Left colon (tissue), 2 donors: Measurements from ENCODE around the gene LRRC59. TPM values are rescaled to one million over a fixed set of nuclear protein-coding genes. Genes with fewer than 3 reads are reported as not detected.

Experiments used
- ATAC-seq: fragments of 200-7000 bp; cut with Tn5 transposase; one replicate; pipeline ENCODE4 v1.9.1; 2020; ENCODE audit warnings: mild to moderate bottlenecking, moderate library complexity
- DNase-seq, 2 donors: peaks; one replicate each; pipeline ENCODE4 v3.0.0-alpha.2; 2020
- intact Hi-C, 2 donors: fragments of 100-400 bp; cut with DNase I in 1 of 2; cut with micrococcal nuclease in 1 of 2; formaldehyde crosslinking; loops; one replicate each; pipeline versions ENCODE4 v1.11.2 to v1.14.0; 2022; cut with DNase I, micrococcal nuclease
- total RNA-seq, 2 donors: library from RNA; stranded (reverse); fragmentation: NEBNext Ultra II Directional; extraction: Animal tissue kit (Norgen Biotek cat#: 25700); gene quantifications; one replicate each; pipeline ENCODE4 v1.2.1, GENCODE V29; 2021
- donor health status: DM: no; HTN: no; CAD: no.
- donor health status: DM: yes; HTN: yes; CAD: no.

LRRC59 gene
- total RNA-seq, 2 donors from 2014 or later: 113 to 155 TPM

GRCh38 chr17:50370052-50370451 lies 27.3 kb downstream of the LRRC59 start:
- intact Hi-C loops: no loop called here
- ATAC-seq: no peak
- DNase-seq: no peak

DNA sequence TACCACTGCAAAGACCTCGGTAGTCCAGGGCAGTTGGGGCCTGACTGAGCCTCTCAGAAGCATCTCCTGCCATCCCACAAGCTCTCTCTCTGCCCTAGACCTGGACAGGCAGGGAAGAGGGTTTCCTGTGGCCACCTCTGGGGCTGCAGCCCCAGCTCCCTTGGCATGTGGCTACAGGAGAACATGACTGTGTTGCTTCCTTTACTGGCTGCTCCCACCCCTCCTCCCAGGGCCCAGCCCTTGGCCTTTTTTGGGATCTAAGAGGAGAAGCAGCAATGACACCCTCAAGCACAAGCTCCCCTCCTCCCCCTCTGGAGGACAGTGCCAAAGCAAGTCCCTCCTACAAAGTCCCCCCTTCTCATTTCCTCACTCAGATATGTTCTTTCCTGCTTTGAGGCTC lies 29.9 kb downstream of the LRRC59 start:
- intact Hi-C loops: no loop called here
- ATAC-seq: no peak
- DNase-seq: peak in 1 of 2 donors; percentile 10

DNA sequence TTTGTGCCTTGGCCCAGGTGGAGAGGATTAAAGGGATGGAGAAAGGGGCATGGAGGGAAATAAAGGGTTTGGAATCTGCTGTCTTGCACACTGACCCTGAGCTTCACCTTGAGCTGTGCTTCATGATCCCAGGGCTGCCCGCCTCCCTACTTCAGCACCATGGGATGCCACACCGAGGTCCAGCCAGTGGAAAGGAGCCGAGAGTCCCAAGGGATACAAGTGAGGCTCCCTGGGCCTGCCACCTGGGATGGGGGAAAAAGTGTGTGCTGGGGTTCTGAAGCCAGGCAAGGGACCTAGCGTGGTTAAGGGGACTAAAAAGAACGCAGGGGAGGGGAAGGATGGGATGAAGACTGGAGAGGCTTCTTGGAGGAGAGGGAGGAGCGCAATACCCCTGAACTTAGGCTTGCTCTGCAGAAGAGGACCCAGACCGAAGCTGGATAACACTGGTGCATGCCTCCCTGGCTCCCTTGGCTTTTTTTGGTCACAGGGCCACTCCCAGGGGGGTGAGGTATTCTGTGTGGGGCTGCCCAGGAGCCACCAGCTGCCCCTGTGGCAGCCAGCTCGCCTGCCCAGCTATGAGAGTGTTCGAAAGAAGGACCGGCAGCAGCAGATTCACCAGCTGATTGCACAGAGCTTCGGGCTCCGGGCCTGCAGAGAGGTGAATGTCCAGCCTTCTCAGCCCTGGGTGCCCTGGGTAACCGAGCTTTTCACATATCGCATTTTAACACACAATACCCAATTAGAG lies 31.5 kb downstream of the LRRC59 start:
- intact Hi-C loops: no loop called here
- DNase-seq: peak in 1 of 2 donors; percentile 18
- no peak for ATAC-seq

GRCh38 chr17:50365165-50365564 lies 32.2 kb downstream of the LRRC59 start:
- ATAC-seq (no peak), DNase-seq (no peak)
- intact Hi-C loops: no loop called here

- no peak for ATAC-seq
- DNase-seq: no peak
Measured at GRCh38 chr17:50364715-50365114, 32.6 kb downstream of the LRRC59 start.

DNA sequence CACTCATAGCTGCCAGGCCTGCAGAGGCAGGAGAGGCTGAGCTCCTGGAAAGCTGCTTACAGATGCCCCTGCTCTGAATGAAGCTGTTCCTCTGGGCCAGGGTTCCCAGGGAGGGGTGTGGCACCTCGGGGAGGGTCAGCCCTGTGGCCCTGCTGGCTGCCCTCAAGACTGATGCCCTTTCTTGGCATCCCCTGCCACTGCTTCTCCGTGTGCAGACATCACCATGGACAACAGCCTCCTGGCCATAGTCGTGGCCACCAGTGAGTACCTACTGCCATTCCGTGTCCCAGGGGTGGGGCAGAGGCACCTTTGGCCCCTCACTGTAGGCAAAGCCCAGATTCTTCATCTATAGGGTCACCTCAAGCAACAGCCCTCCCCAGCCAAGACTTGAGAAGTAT lies 33.3 kb downstream of the LRRC59 start:
- intact Hi-C loops: no loop called here
- DNase-seq (peak in 1 of 2 donors; percentile 16), ATAC-seq (peak; percentile 9)

More at GRCh38 chr17:50364715-50365114, 32.6 kb downstream of the LRRC59 start:
- intact Hi-C loops: no loop called here

- intact Hi-C loops: no loop called here
- no peak for ATAC-seq
- DNase-seq: peak in 1 of 2 donors; percentile 23
Measured at GRCh38 chr17:50363217-50364060, 33.9 kb downstream of the LRRC59 start.

DNA sequence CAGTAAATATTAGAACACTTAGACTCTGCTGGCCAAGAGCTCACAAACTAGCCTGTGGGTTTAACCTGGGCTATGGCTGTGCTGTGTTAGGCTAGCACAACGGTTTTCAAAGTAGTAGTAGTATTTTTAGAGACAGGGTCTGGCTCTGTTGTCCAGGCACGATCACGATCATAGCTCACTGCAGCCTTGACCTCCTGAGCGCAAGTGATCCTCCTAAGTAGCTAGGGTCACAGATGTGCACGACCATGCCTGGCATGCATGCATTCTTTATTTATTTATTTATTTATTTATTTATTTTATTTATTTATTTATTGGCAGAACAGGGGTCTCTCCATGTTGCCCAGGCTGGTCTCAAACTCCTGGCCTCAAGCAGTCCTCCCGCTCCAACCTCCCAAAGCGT lies 34.7 kb downstream of the LRRC59 start:
- intact Hi-C loops: no loop called here
- ATAC-seq: no peak
- peak in 1 of 2 donors; percentile 15 for DNase-seq

DNA sequence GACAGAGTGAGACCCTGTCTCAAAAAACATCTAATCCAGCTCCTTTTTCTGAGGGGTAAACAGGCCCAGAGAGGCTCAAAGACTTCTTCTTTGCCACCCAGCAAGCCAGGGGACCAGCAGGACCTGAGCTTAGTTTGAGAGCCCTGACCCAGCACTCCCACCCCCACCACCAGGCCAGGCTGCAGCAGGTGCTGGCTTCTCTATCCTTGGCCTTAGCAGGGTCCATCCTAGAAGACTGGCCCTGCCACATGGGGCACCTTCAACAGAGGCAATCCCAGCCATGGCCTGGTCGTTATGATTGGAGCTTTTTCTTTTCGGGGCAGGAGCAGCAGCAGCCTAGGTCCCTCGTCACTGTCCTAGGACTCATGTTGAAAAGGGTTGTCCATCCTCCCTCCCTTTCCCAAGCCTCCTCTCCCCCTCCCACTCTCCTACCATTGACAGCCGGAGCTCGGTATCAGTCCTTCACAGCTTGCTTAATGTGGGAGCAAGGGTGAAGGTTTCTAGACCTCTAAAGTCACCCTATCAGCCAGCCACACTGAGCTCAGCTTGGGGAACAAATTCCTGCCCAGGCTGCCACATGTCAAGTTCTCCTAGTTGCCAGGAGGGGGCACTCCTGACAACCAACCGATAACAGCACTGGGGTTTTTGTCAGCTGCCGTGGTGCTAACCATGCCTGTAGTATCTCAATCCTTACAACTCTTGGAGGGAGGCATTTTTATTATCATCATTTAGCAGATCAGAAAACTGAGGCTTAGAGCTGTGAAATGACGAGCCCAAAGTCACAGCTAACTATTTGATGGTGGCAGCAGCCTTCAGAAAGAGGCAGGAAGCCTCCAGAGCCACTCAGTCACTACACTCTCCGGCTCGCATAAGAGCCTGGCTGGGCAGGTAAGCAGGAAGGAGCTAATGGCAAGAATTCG lies 35.5 kb downstream of the LRRC59 start:
- ATAC-seq (peak; percentile 82), DNase-seq (peak; percentile 46 to 65)
- intact Hi-C loops: no loop called here

DNA sequence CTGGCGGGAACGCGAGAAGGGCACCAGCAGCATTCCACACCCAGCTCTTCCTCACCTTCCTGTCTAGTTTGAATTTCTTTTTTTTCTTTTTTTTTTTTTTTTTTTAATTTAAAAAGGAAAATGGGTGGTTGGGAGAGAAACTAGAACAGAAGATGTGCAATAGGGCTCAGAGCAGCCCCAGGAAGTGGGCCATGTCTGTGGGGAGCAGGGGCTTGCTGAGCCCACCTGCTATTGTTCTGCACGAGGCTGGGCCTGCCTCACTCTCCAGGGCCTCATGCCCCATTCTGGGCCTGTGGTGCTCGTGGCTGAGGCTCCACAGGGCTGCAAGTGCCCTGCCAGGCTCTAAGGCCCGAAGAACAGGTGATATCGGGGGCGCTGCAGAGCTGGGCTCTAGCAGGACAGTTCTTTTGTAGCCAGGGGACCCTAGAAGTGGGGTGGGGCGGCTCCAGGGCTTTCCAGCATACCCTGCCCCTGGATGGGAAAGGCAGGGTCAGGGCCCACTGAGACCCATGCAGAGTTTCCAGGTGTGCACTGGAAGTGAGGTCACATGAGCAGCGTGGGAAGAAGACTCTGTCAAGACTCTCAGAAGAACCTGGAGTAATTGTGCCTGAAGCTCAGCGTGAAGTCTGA lies 36.7 kb downstream of the LRRC59 start:
- DNase-seq (peak in 1 of 2 donors; percentile 15), ATAC-seq (no peak)
- intact Hi-C loops: no loop called here

DNA sequence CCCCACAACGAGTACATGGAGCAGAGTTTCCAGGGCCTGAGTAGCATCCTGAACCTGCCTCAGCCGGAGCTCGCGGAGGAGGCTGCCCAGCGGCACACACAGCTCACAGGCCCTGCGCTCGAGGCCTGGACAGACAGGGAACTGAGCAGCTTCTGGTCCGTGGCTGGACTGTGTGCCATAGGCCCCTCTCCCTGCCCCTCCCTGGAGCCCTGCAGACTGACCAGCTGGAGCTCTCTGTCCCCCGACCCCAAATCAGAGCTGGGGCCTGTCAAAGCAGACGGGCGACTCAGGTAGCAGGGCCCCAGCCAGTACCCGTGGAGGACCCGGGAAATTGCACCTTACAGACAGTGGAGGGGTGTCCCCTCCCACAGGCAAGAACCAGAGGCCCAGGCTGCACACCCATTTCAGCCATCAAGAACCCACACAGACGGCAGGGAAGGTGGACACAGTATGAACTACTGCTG lies 37.3 kb downstream of the LRRC59 start:
- DNase-seq (peak in 1 of 2 donors; percentile 20), ATAC-seq (no peak)
- intact Hi-C loops: no loop called here

DNA sequence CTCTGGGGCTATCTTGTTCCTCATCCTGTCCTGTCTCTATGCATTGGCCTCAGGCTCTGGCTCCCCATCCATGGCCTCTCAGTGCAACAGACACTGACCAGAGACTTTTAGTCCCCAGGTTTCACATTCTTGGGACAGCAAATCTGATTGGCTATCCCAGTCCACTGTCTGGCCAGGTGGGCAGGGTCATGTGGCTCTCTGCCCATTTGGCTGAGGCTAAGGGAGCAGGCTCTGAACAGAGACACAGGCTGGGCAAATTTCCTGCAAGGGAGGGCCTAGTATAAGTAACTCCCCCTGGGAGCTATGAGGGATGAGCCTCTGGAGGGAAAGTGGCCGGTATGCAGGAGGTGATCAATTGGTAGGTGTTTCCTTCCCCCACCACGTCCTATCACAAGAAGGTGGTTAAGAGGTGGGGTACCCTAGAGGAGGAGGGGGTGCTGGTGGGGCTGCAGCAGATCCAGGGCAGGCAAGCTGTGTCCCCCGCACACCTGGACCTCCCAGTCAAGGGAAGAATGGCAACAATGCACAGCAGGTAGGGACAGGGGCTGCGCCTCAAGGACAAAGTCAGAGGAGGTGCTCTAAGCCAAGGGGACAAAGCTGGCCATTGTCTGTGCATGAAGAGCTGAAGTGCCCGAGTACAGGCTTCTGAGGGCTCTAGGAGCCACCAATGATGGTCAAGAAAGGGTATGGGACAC lies 38.2 kb downstream of the LRRC59 start:
- ATAC-seq (no peak), DNase-seq (peak in 1 of 2 donors; percentile 15)
- intact Hi-C loops: no loop called here

GRCh38 chr17:50358177-50358576 lies 39.1 kb downstream of the LRRC59 start:
- peak in 1 of 2 donors; percentile 15 for DNase-seq
- no peak for ATAC-seq
- intact Hi-C loops: no loop called here

GRCh38 chr17:50356892-50357510 lies 40.3 kb downstream of the LRRC59 start:
- no peak for ATAC-seq
- peak in 1 of 2 donors; percentile 15 for DNase-seq
- intact Hi-C loops: no loop called here

- no peak for ATAC-seq
- peak in 1 of 2 donors; percentile 24 for DNase-seq
- intact Hi-C loops: no loop called here
Measured at GRCh38 chr17:50356418-50356817, 40.9 kb downstream of the LRRC59 start.

DNA sequence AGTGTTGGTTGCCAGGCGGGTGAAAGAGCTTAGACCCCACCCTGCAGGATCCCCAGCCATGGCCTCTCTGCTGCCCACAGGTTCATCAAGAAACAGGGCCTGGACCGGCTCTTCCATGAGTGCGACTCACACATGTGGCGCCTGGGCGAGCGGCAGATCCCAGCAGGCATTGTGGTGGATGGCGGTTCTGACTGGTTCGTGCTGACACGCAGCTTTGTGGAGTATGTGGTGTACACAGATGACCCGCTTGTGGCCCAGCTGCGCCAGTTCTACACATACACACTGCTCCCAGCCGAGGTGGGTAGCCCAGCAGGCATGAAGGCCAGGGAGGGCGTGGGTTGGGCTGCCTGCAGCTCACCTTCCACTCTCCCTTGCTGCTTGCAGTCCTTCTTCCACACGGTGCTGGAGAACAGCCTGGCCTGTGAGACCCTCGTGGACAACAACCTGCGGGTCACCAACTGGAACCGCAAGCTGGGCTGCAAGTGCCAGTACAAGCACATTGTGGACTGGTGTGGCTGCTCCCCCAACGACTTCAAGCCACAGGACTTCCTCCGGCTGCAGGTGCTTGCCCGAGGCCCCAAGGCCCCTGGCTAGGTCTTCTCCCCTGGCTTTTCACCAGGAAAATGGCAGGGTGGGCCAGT lies 41.5 kb downstream of the LRRC59 start:
- intact Hi-C loops: no loop called here
- DNase-seq: peak in 1 of 2 donors; percentile 15
- no peak for ATAC-seq

DNA sequence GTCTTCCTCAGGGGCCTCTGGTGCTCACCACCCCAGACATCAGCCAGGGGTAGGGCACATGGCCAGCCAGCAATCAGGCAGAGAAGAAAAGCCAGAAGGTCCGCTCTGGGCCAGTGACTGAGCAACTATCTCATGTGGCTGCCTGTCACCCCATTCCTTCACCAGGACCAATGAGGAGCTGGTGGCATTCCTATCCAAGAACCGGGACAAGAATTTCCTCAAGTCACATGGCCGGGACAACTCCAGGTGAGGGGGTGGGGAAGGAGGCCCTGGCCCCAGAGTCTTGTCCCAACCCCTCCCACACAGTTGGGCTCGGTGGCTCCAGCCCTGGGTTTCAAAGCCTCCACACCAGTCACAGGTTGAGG lies 42.0 kb downstream of the LRRC59 start:
- intact Hi-C loops: no loop called here
- ATAC-seq (no peak), DNase-seq (no peak)
